ENCODE data around the gene ITSN1. TPM values are rescaled to one million over a fixed set of nuclear protein-coding genes. Genes with fewer than 3 reads are reported as not detected.

ITSN1 gene
- total RNA-seq, 1 donor from 2014 or later = 4.8 TPM

- H3K9me3 Mint-ChIP-seq = no peaks in the 10 kb centered on the region
- intact Hi-C loops (cut with micrococcal nuclease) = no loop called here
- no peaks in the 10 kb centered on the region for H3K27me3 Mint-ChIP-seq
- no peak overlapping the region for H3K27ac Mint-ChIP-seq
- H3K4me3 Mint-ChIP-seq = no peak overlapping the region
- no peaks in the 10 kb centered on the region for H3K4me1 Mint-ChIP-seq
- no peak for DNase-seq
- H3K36me3 Mint-ChIP-seq (ENCODE audit: low read depth) = no peaks in the 10 kb centered on the region
Measured at GRCh38 chr21:33848249-33848953, 206.1 kb downstream of the ITSN1 start.

GRCh38 chr21:33849834-33850233 lies 207.5 kb downstream of the ITSN1 start:
- Mint-ChIP-seq H3K27me3 (no peaks in the 10 kb centered on the region), H3K4me1 (no peaks in the 10 kb centered on the region), H3K36me3 (ENCODE audit: low read depth) (no peaks in the 10 kb centered on the region), H3K27ac (no peak overlapping the region), H3K4me3 (no peak overlapping the region), H3K9me3 (no peaks in the 10 kb centered on the region)
- no peak for DNase-seq
- intact Hi-C loops (cut with micrococcal nuclease) = no loop called here

GRCh38 chr21:33850401-33850800 lies 208.1 kb downstream of the ITSN1 start:
- DNase-seq = no peak
- Mint-ChIP-seq H3K36me3 (ENCODE audit: low read depth) (no peaks in the 10 kb centered on the region), H3K4me1 (no peaks in the 10 kb centered on the region), H3K4me3 (no peak overlapping the region), H3K27ac (no peak overlapping the region), H3K9me3 (no peaks in the 10 kb centered on the region), H3K27me3 (no peaks in the 10 kb centered on the region)
- intact Hi-C loops (cut with micrococcal nuclease) = no loop called here

GRCh38 chr21:33850985-33851384 lies 208.7 kb downstream of the ITSN1 start:
- Mint-ChIP-seq H3K4me1 (no peaks in the 10 kb centered on the region), H3K27me3 (no peaks in the 10 kb centered on the region), H3K4me3 (no peak overlapping the region), H3K9me3 (no peaks in the 10 kb centered on the region), H3K36me3 (ENCODE audit: low read depth) (no peaks in the 10 kb centered on the region), H3K27ac (no peak overlapping the region)
- no peak for DNase-seq
- intact Hi-C loops (cut with micrococcal nuclease) = no loop called here

- Mint-ChIP-seq H3K4me3 (no peak overlapping the region), H3K27me3 (no peaks in the 10 kb centered on the region), H3K27ac (no peak overlapping the region), H3K4me1 (no peaks in the 10 kb centered on the region), H3K36me3 (ENCODE audit: low read depth) (no peaks in the 10 kb centered on the region), H3K9me3 (no peaks in the 10 kb centered on the region)
- intact Hi-C loops (cut with micrococcal nuclease) = no loop called here
- DNase-seq = no peak
Measured at GRCh38 chr21:33852485-33852884, 210.2 kb downstream of the ITSN1 start.

GRCh38 chr21:33854604-33855003 lies 212.3 kb downstream of the ITSN1 start:
- intact Hi-C loops (cut with micrococcal nuclease) = no loop called here
- Mint-ChIP-seq H3K36me3 (ENCODE audit: low read depth) (no peaks in the 10 kb centered on the region), H3K27me3 (no peaks in the 10 kb centered on the region), H3K9me3 (no peaks in the 10 kb centered on the region), H3K27ac (no peak overlapping the region), H3K4me3 (no peak overlapping the region), H3K4me1 (no peaks in the 10 kb centered on the region)
- no peak for DNase-seq

GRCh38 chr21:33855190-33855589 lies 212.9 kb downstream of the ITSN1 start:
- H3K4me3 Mint-ChIP-seq = no peak overlapping the region
- no peaks in the 10 kb centered on the region for H3K27me3 Mint-ChIP-seq
- no peaks in the 10 kb centered on the region for H3K4me1 Mint-ChIP-seq
- no peaks in the 10 kb centered on the region for H3K36me3 Mint-ChIP-seq (ENCODE audit: low read depth)
- intact Hi-C loops (cut with micrococcal nuclease) = no loop called here
- no peaks in the 10 kb centered on the region for H3K9me3 Mint-ChIP-seq
- no peak overlapping the region for H3K27ac Mint-ChIP-seq
- no peak for DNase-seq

- no peak overlapping the region for H3K27ac Mint-ChIP-seq
- no peak for DNase-seq
- no peaks in the 10 kb centered on the region for H3K27me3 Mint-ChIP-seq
- intact Hi-C loops (cut with micrococcal nuclease) = no loop called here
- H3K4me1 Mint-ChIP-seq = no peaks in the 10 kb centered on the region
- H3K36me3 Mint-ChIP-seq (ENCODE audit: low read depth) = no peaks in the 10 kb centered on the region
- H3K9me3 Mint-ChIP-seq = no peaks in the 10 kb centered on the region
- no peak overlapping the region for H3K4me3 Mint-ChIP-seq
Measured at GRCh38 chr21:33856893-33857527, 214.7 kb downstream of the ITSN1 start.

- no peaks in the 10 kb centered on the region for H3K27me3 Mint-ChIP-seq
- no peaks in the 10 kb centered on the region for H3K36me3 Mint-ChIP-seq (ENCODE audit: low read depth)
- no peak for DNase-seq
- no peak overlapping the region for H3K4me3 Mint-ChIP-seq
- intact Hi-C loops (cut with micrococcal nuclease) = no loop called here
- no peaks in the 10 kb centered on the region for H3K9me3 Mint-ChIP-seq
- H3K4me1 Mint-ChIP-seq = no peaks in the 10 kb centered on the region
- no peak overlapping the region for H3K27ac Mint-ChIP-seq
Measured at GRCh38 chr21:33857846-33858666, 215.8 kb downstream of the ITSN1 start.

GRCh38 chr21:33858667-33859372 lies 216.5 kb downstream of the ITSN1 start:
- H3K27ac Mint-ChIP-seq = no peak overlapping the region
- no peaks in the 10 kb centered on the region for H3K4me1 Mint-ChIP-seq
- H3K9me3 Mint-ChIP-seq = no peaks in the 10 kb centered on the region
- no peak for DNase-seq
- H3K4me3 Mint-ChIP-seq = no peak overlapping the region
- intact Hi-C loops (cut with micrococcal nuclease) = no loop called here
- no peaks in the 10 kb centered on the region for H3K36me3 Mint-ChIP-seq (ENCODE audit: low read depth)
- no peaks in the 10 kb centered on the region for H3K27me3 Mint-ChIP-seq

- Mint-ChIP-seq H3K27me3 (no peaks in the 10 kb centered on the region), H3K4me1 (no peaks in the 10 kb centered on the region), H3K4me3 (no peak overlapping the region), H3K36me3 (ENCODE audit: low read depth) (no peaks in the 10 kb centered on the region), H3K9me3 (no peaks in the 10 kb centered on the region), H3K27ac (no peak overlapping the region)
- intact Hi-C loops (cut with micrococcal nuclease) = no loop called here
- DNase-seq = no peak
Measured at GRCh38 chr21:33859373-33860102, 217.2 kb downstream of the ITSN1 start.

GRCh38 chr21:33860332-33860879 lies 218.1 kb downstream of the ITSN1 start:
- no peak overlapping the region for H3K27ac Mint-ChIP-seq
- no peaks in the 10 kb centered on the region for H3K9me3 Mint-ChIP-seq
- H3K36me3 Mint-ChIP-seq (ENCODE audit: low read depth) = no peaks in the 10 kb centered on the region
- intact Hi-C loops (cut with micrococcal nuclease) = no loop called here
- no peak overlapping the region for H3K4me3 Mint-ChIP-seq
- H3K27me3 Mint-ChIP-seq = no peaks in the 10 kb centered on the region
- DNase-seq = no peak
- H3K4me1 Mint-ChIP-seq = no peaks in the 10 kb centered on the region

GRCh38 chr21:33861125-33861524 lies 218.8 kb downstream of the ITSN1 start:
- H3K27ac Mint-ChIP-seq = no peak overlapping the region
- no peaks in the 10 kb centered on the region for H3K36me3 Mint-ChIP-seq (ENCODE audit: low read depth)
- intact Hi-C loops (cut with micrococcal nuclease) = no loop called here
- H3K27me3 Mint-ChIP-seq = peaks cover 2% of the 10 kb centered on the region
- no peaks in the 10 kb centered on the region for H3K4me1 Mint-ChIP-seq
- H3K9me3 Mint-ChIP-seq = no peaks in the 10 kb centered on the region
- no peak overlapping the region for H3K4me3 Mint-ChIP-seq
- no peak for DNase-seq

All from activated CD4-positive, alpha-beta T cell treated with anti-CD3 and anti-CD28 coated beads, Interleukin-2, amount 10 ng/mL, durations not matched to agents 24 days and 14 days (primary cell).